ENCODE data around the gene ITPR1. TPM values are rescaled to one million over a fixed set of nuclear protein-coding genes. Genes with fewer than 3 reads are reported as not detected.

ITPR1 gene
- total and polyA plus RNA-seq, 2 of the 4 experiments (the other 2 are of a cell fraction): 1.8 to 5.7 TPM

DNA sequence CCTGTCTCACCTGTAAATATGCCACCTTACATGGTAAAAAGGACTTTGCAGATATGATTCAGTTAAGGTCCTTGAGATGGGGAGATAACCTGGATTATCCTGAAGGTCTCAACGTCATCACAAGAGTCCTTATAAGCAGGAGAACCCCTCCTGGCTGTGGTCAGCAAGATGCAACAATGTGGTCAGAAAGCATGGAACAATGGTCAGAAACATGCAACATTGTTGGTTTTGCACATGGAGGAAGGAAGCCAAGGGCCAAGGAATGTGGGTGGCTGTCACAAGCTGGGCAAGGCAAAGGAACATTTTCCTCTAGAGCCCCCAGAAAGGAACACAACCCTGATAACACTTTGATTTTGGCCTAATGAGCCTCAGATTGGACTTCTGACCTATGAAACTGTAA is 16.7 kb upstream of the ITPR1 start:
- Histone ChIP-seq H3K9me1 (ENCODE audit: insufficient read depth, low read length) (no peaks in the 10 kb centered on the region), H3K79me1 (ENCODE audit: low read depth in 1 of 2, low read length in 2 of 2) (no peaks in the 10 kb centered on the region), H3K27me3 (ENCODE audit: control insufficient read depth, insufficient read depth, low read length) (peaks cover 21% of the 10 kb centered on the region), H3K4me2 (ENCODE audit: low read depth, low read length) (no peak overlapping the region), H3K23ac (ENCODE audit: low read depth, low read length) (no peak overlapping the region), H3K9me3 (ENCODE audit: control insufficient read depth, insufficient read depth, low read length) (no peaks in the 10 kb centered on the region), H3K4me3 (ENCODE audit: insufficient read depth, low read depth, low read length) (no peak overlapping the region), H3K18ac (ENCODE audit: low read depth, low read length) (no peak overlapping the region), H3K36me3 (ENCODE audit: control insufficient read depth, insufficient read depth, low read length) (no peaks in the 10 kb centered on the region), H4K20me1 (ENCODE audit: insufficient read depth, low read length) (no peaks in the 10 kb centered on the region), H4K91ac (ENCODE audit: insufficient read depth, low read depth, low read length) (no peak overlapping the region), H2BK120ac (ENCODE audit: low read depth, low read length) (no peak overlapping the region), H4K5ac (ENCODE audit: low read depth, low read length) (no peak overlapping the region), H3K27ac (ENCODE audit: insufficient read depth, low read length) (no peak overlapping the region), H2AK9ac (replicated peaks; ENCODE audit: low read depth, low read length, poor library complexity) (no peak overlapping the region), H3K4ac (ENCODE audit: low read depth, low read length) (no peak overlapping the region), H3K14ac (replicated peaks; ENCODE audit: low read depth, low read length) (no peak overlapping the region), H3K9ac (ENCODE audit: low read depth, low read length) (no peak overlapping the region), H2AK5ac (ENCODE audit: low read depth, low read length) (no peak overlapping the region), H2AFZ (replicated peaks; ENCODE audit: low read length, poor library complexity) (no peak overlapping the region), H2BK15ac (ENCODE audit: low read depth, low read length) (no peak overlapping the region), H3K56ac (ENCODE audit: extremely low read depth, insufficient read depth, low read length) (no peak overlapping the region), H2BK20ac (ENCODE audit: low read depth, low read length) (no peak overlapping the region), H3K4me1 (ENCODE audit: control insufficient read depth, insufficient read depth, low read length) (peaks cover 4% of the 10 kb centered on the region), H2BK5ac (ENCODE audit: low read depth, low read length, poor library complexity, severe bottlenecking) (no peak overlapping the region), H4K8ac (ENCODE audit: low read depth in 2 of 2, low read length in 2 of 2) (no peak overlapping the region)
- no TSS peak for BruUV-seq (replicated peaks)
- intact Hi-C loops (cut with micrococcal nuclease): no loop called here
- ChIA-PET POLR2A (ENCODE audit: unreplicated experiment) (no interaction called here), CTCF (no interaction called here)
- ATAC-seq (ENCODE audit: low read depth): no peak
- 0% methylated on average over 1 of the region's 1 CpG; no CpG with 5 or more reads in 1 of the 2 experiments for WGBS, 2 experiments (ENCODE audit: extremely low coverage in 2 of 2, insufficient read length in 1 of 2)
- TF ChIP-seq FOS (IDR thresholded peaks at IDR 0.05; ENCODE audit: low read depth, low read length) (no peak), MAZ (IDR thresholded peaks at IDR 0.05; ENCODE audit: borderline replicate concordance, low read depth, low read length) (no peak), BHLHE40 (IDR thresholded peaks at IDR 0.05; ENCODE audit: low read depth, low read length) (no peak)
- no peak for DNase-seq
- in situ Hi-C loops (cut with MboI; ENCODE audit: low sequenced_read_pairs): no loop called here
- dilution Hi-C loops (cut with HindIII; ENCODE audit: low sequenced_read_pairs, unreplicated experiment): no loop called here
